ENCODE results near the gene PIP5KL1. TPM values are rescaled to one million over a fixed set of nuclear protein-coding genes. Genes with fewer than 3 reads are reported as not detected.

Gene PIP5KL1
- total and polyA plus RNA-seq, 2 experiments from 2014 or later, result 0.89 to 3.4 TPM

GRCh38 chr9:127944586-127945218 is 14.1 kb upstream of the PIP5KL1 start:
- no peak for DNase-seq (ENCODE audit: low read depth in 1 of 2, low spot score in 1 of 2)
- TF ChIP-seq CTCF (IDR thresholded peaks at IDR 0.05; ENCODE audit: low read depth, low read length), result no peak
- Histone ChIP-seq H3K27me3 (no peaks in the 10 kb centered on the region), H3K4me3 (no peak overlapping the region), H3K9me3 (ENCODE audit: low read depth) (no peaks in the 10 kb centered on the region), H3K27ac (no peak overlapping the region), H3K4me1 (ENCODE audit: low read depth) (no peaks in the 10 kb centered on the region), H3K36me3 (peaks cover 13% of the 10 kb centered on the region)

DNA sequence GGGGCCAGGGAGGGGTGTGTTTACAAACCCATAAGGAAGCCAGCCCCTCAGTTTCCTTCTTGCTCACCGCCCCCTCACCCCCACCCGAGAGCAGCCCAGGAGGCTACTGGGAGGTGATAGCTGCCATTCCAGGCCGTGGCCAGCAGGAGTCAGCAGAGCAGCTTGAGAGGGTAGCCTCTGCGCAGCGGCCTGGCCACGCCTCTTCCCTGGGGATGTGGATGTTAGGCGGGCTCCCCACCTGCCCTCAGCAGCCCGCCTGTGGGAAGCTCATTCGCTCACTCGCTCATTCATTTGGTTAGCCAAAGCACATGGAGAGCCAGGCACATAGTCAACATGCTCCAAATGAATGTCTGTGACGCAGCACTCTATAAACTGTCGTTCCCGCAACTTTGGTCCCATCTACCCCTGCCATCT is 13.2 kb upstream of the PIP5KL1 start:
- Histone ChIP-seq H3K27ac (no peak overlapping the region), H3K4me1 (ENCODE audit: low read depth) (no peaks in the 10 kb centered on the region), H3K4me3 (no peak overlapping the region), H3K27me3 (no peaks in the 10 kb centered on the region), H3K9me3 (ENCODE audit: low read depth) (no peaks in the 10 kb centered on the region), H3K36me3 (peaks cover 13% of the 10 kb centered on the region)
- DNase-seq (ENCODE audit: low read depth in 1 of 2, low spot score in 1 of 2), result peak; percentile 79 to 81
- peak; percentile 95 for TF ChIP-seq CTCF (IDR thresholded peaks at IDR 0.05; ENCODE audit: low read depth, low read length)

- Histone ChIP-seq H3K27me3 (no peaks in the 10 kb centered on the region), H3K4me3 (no peak overlapping the region), H3K27ac (no peak overlapping the region), H3K36me3 (peaks cover 13% of the 10 kb centered on the region), H3K9me3 (ENCODE audit: low read depth) (no peaks in the 10 kb centered on the region), H3K4me1 (ENCODE audit: low read depth) (peaks cover under 1% of the 10 kb centered on the region)
- DNase-seq (ENCODE audit: low read depth in 1 of 2, low spot score in 1 of 2), result no peak
- no peak for TF ChIP-seq CTCF (IDR thresholded peaks at IDR 0.05; ENCODE audit: low read depth, low read length)
These were observed 12.6 kb upstream of the PIP5KL1 start for GRCh38 chr9:127943011-127943662.

DNA sequence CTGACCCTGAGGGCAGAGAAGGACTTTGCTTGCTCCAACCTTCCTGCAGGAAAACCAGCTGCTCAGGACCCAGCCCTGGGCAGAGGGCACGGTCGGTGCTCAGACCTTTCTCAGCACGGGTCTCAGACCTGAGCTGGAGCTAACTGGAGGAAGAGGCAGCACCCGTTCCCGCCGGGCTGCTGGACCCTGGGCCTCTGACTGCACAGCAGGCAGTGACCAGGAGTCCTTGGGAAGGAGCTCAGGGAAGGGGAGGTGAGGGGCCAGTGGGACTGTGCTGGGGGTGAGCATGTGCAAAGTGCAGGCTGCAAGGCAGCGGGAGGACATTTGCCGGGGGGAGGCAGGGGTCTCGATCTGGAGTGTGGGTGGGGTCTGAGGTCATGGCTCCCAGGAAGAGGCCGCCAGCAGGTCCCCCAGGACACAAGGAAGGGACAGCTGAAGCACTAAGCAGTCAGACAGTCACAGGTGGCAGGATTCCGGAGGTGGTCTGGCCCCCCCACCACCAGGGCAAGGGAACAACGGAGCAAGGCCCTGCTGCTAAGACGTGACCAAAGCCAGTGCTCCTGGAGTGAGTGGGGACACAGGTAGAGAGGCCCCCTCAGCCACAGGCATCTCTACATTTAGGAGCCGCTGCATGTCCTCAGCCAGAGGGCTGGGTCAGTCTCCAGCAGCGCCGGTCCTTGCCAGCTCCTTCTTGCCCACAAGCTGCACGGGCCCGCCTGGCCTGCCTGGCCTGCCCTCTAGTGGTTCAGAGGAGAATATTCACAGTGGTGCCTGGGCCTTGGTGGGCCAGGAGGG is 11.8 kb upstream of the PIP5KL1 start:
- peak; percentile 89 for TF ChIP-seq CTCF (IDR thresholded peaks at IDR 0.05; ENCODE audit: low read depth, low read length)
- peaks cover 13% of the 10 kb centered on the region for H3K36me3 ChIP-seq
- peaks cover 4% of the 10 kb centered on the region for H3K4me1 ChIP-seq (ENCODE audit: low read depth)
- H3K27me3 ChIP-seq, result no peaks in the 10 kb centered on the region
- no peak overlapping the region for H3K4me3 ChIP-seq
- DNase-seq (ENCODE audit: low read depth in 1 of 2, low spot score in 1 of 2), result peak; percentile 71 to 81
- no peak overlapping the region for H3K27ac ChIP-seq
- no peaks in the 10 kb centered on the region for H3K9me3 ChIP-seq (ENCODE audit: low read depth)

DNA sequence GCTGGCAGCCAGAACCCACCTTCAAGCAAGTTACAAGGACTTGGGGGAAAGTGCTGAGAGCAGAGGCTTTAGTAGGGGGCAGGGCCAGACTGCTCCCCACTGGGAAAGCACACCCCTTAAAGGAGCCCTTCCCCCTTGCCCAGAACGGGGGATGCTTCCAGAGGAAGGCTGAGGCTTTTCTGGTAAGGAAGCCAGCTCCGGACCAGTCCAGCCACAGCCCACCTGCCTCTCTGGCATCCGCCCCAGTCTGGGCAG is 11.3 kb upstream of the PIP5KL1 start:
- Histone ChIP-seq H3K4me3 (no peak overlapping the region), H3K4me1 (ENCODE audit: low read depth) (peaks cover 5% of the 10 kb centered on the region), H3K36me3 (peaks cover 13% of the 10 kb centered on the region), H3K9me3 (ENCODE audit: low read depth) (no peaks in the 10 kb centered on the region), H3K27ac (no peak overlapping the region), H3K27me3 (no peaks in the 10 kb centered on the region)
- TF ChIP-seq CTCF (IDR thresholded peaks at IDR 0.05; ENCODE audit: low read depth, low read length), result no peak
- no peak for DNase-seq (ENCODE audit: low read depth in 1 of 2, low spot score in 1 of 2)

Data from cardiac muscle cell (in vitro differentiated cells and primary cell).